ENCODE data around the gene ABCA2. TPM values are rescaled to one million over a fixed set of nuclear protein-coding genes. Genes with fewer than 3 reads are reported as not detected.

Gene ABCA2
- total and polyA plus RNA-seq, 9 of the 15 experiments (the other 6 are each of a cell fraction or from before 2014, with no cell fraction given), result 0.69 to 16.3 (median 6.1) TPM; not detected in 2

- TF ChIP-seq ZBTB33 (CRISPR knock-in tag; IDR thresholded peaks at IDR 0.05), result no peak
- TF ChIP-seq ZNF121 (CRISPR knock-in tag; conservative IDR thresholded peaks at IDR 0.05), result no peak
- TF ChIP-seq MEIS2 (IDR thresholded peaks at IDR 0.05; ENCODE audit: partially characterized antibody), result no peak
- TF ChIP-seq RBM22 (IDR thresholded peaks at IDR 0.05; ENCODE audit: low read depth, low read length, poor library complexity, severe bottlenecking), result no peak
- no peak for TF ChIP-seq ZNF318 (IDR thresholded peaks at IDR 0.05; ENCODE audit: borderline replicate concordance in 1 of 2, low read depth in 1 of 2)
- TF ChIP-seq MAFG (tag; conservative IDR thresholded peaks at IDR 0.05), result no peak
- TF ChIP-seq GTF2F1 (IDR thresholded peaks at IDR 0.05; ENCODE audit: low read depth, low read length), result 0 out of 2 replicates have a peak, but pooled peaks have one; percentile 45
- no peak for TF ChIP-seq GABPB2 (CRISPR knock-in tag; conservative IDR thresholded peaks at IDR 0.05)
- no peak for TF ChIP-seq CLOCK (CRISPR knock-in tag; IDR thresholded peaks at IDR 0.05; ENCODE audit: borderline replicate concordance)
- no peak for TF ChIP-seq TEAD4 (IDR thresholded peaks at IDR 0.05; ENCODE audit: low read length)
- no peak for TF ChIP-seq TEAD4 (CRISPR knock-in tag; IDR thresholded peaks at IDR 0.05; ENCODE audit: borderline replicate concordance)
- TF ChIP-seq MYC (IDR thresholded peaks at IDR 0.05; ENCODE audit: low read depth, low read length), result no peak
- TF ChIP-seq MYC (CRISPR knock-in tag; IDR thresholded peaks at IDR 0.05; ENCODE audit: borderline replicate concordance, low read depth), result no peak
- TF ChIP-seq WHSC1 (IDR thresholded peaks at IDR 0.05; ENCODE audit: low read length), result no peak
Observed at GRCh38 chr9:136978073-136978864, 49.8 kb downstream of the ABCA2 start (continued).
